GM12801 (cell line): ENCODE measurements around the gene MLLT3.

Source experiments
- CTCF ChIP-seq: IDR thresholded peaks from one replicate; pipeline ENCODE4 v1.5.1; 2011; ENCODE audit warnings: control low read depth; ENCODE audit not compliant: insufficient read length; ENCODE audit errors: extremely low read depth

The MLLT3 gene

GRCh38 chr9:20511686-20512085 is 110.6 kb downstream of the MLLT3 start:
- no peak for TF ChIP-seq CTCF

- TF ChIP-seq CTCF = no peak
Observed at GRCh38 chr9:20509466-20509865, 112.8 kb downstream of the MLLT3 start.

- no peak for TF ChIP-seq CTCF
Observed at GRCh38 chr9:20508242-20508641, 114.1 kb downstream of the MLLT3 start.

- no peak for TF ChIP-seq CTCF
Observed at GRCh38 chr9:20507431-20507830, 114.9 kb downstream of the MLLT3 start.

- TF ChIP-seq CTCF = no peak
Observed at GRCh38 chr9:20506099-20506900, 116.0 kb downstream of the MLLT3 start.

GRCh38 chr9:20505574-20505973 is 116.7 kb downstream of the MLLT3 start:
- TF ChIP-seq CTCF = no peak

GRCh38 chr9:20504930-20505329 is 117.4 kb downstream of the MLLT3 start:
- TF ChIP-seq CTCF = no peak
